ENCODE data around the gene KCNH4. TPM values are rescaled to one million over a fixed set of nuclear protein-coding genes. Genes with fewer than 3 reads are reported as not detected.
A peak's percentile ranks its signal among the peaks of the same experiment; 100 is the strongest.

Gene KCNH4
- total and polyA plus RNA-seq, 9 of the 15 experiments (the other 6 are each of a cell fraction or from before 2014, with no cell fraction given): 0.10 to 1.8 (median 0.50) TPM

GRCh38 chr17:42183741-42184711, 3.1 kb upstream of the KCNH4 start (continued):
- TF ChIP-seq ZNF740 (CRISPR knock-in tag; IDR thresholded peaks at IDR 0.05) (peak; percentile 17; the same call in 1 of the 2 replicates), ZNF740 (tag; IDR thresholded peaks at IDR 0.05) (no peak), EZH2 (IDR thresholded peaks at IDR 0.05; ENCODE audit: borderline replicate concordance, low read depth, low read length) (no peak), CREB1 (IDR thresholded peaks at IDR 0.05) (0 out of 2 replicates have a peak, but pooled peaks have one; percentile 17), CREB1 (CRISPR knock-in tag; IDR thresholded peaks at IDR 0.05) (peak; percentile 42; the same call in 1 of the 2 replicates), ZNF764 (CRISPR knock-in tag; IDR thresholded peaks at IDR 0.05; ENCODE audit: low read depth) (peak; percentile 44; the same call in 1 of the 2 replicates), ZNF778 (CRISPR knock-in tag; IDR thresholded peaks at IDR 0.05) (no peak), ZNF282 (CRISPR knock-in tag; IDR thresholded peaks at IDR 0.05) (peak; percentile 83; the same call in 1 of the 2 replicates), NKRF (IDR thresholded peaks at IDR 0.05; ENCODE audit: borderline replicate concordance) (no peak; the same call in 1 of the 2 replicates), RBM17 (IDR thresholded peaks at IDR 0.05; ENCODE audit: borderline replicate concordance, low read depth, low read length) (no peak), ID3 (CRISPR knock-in tag; IDR thresholded peaks at IDR 0.05) (no peak), ID3 (tag; IDR thresholded peaks at IDR 0.05) (0 out of 2 replicates have a peak, but pooled peaks have one; percentile 51), DACH1 (IDR thresholded peaks at IDR 0.05; ENCODE audit: partially characterized antibody) (no peak), SFPQ (IDR thresholded peaks at IDR 0.05; ENCODE audit: low read depth, low read length) (no peak), HCFC1 (IDR thresholded peaks at IDR 0.05; ENCODE audit: low read depth, low read length) (peak; percentile 54), YY1 (IDR thresholded peaks at IDR 0.05; ENCODE audit: borderline replicate concordance in 1 of 3, control insufficient read depth in 1 of 3, extremely low read depth in 1 of 3, insufficient read depth in 3 of 3, insufficient read length in 1 of 3, insufficient replicate concordance in 2 of 3, low read depth in 1 of 3, low read length in 2 of 3) (peak in 2 of 3 experiments; percentile 56 to 70), ZBTB1 (CRISPR knock-in tag; IDR thresholded peaks at IDR 0.05; ENCODE audit: borderline replicate concordance, low read depth) (peak; percentile 64; the same call in 1 of the 2 replicates), ELK3 (CRISPR knock-in tag; IDR thresholded peaks at IDR 0.05) (no peak)

Data from K562 (cell line).